ENCODE data around the gene RPL19. TPM values are rescaled to one million over a fixed set of nuclear protein-coding genes. Genes with fewer than 3 reads are reported as not detected.
A peak's percentile ranks its signal among the peaks of the same experiment; 100 is the strongest.

Gene RPL19
- total RNA-seq (1,000 to 10,000 TPM in 3 of 6 donors, 100 to 1,000 TPM in 3; 925 to 1,465 (median 1,055) TPM), polyA plus RNA-seq (1,000 to 10,000 TPM; 1,688 to 1,714 TPM)

DNA sequence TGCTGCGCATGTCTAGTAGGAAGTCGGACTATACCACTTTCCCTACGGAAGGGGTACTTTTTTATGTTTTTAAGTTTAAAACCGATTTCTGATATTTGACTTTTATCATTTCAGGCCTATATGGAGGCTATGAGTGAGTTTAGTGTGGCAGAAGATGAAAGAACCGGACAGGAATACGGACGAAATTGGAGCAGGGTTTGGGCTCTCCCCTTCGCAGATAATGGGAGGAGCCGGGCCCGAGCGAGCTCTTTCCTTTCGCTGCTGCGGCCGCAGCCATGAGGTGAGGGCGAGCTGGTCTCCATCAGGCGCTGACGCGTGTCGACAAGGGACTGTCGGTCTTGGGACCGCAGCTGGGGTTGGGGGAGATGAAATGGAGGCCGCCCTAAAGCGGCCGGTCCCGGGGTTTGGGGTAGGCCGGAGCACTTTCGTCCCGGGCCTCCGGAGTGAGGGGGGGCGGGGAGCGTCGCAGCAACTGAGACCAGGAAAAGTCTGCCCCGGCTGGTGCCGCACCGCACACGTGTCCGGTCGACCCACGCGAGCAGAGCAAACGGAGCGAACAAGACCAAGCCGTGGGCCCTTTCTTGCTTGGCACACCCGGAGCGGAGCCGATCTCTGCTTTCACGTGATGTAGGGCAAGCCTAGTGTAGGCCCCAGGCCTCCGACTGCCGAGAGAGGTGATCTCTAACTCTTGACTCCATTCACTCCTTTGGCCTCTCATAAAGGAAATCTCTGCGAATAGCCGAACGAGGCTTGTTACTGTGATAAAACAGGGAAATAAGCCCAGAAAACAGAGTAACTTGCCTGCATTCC lies at the start of gene RPL19:
RPL19 (plus strand) TSS at position 214 of the 810 bp plus-strand sequence; CDS start at position 276, 62 bp downstream.
- Histone ChIP-seq H3K4me3 (peak within 1 kb of the TSS; percentile 73 to 96 (median 86)), H3K9me3 (no peaks in the 10 kb centered on the region), H3K36me3 (peaks cover 5 to 39% (median 27%) of the 10 kb centered on the region in 3 donors), H3K4me1 (peaks cover 0 to 13% (median 12%) of the 10 kb centered on the region in 3 donors), H3K27me3 (no peaks in the 10 kb centered on the region), H3K27ac (peak within 1 kb of the TSS; percentile 94 to 99 (median 98))
- 0 to 1% methylated on average over 49 to 52 of the region's 52 CpGs for WGBS, 2 donors
- no peak for FAIRE-seq
- peak; percentile 73 to 91 (median 78) for DNase-seq
- TF ChIP-seq, protein P1, sequence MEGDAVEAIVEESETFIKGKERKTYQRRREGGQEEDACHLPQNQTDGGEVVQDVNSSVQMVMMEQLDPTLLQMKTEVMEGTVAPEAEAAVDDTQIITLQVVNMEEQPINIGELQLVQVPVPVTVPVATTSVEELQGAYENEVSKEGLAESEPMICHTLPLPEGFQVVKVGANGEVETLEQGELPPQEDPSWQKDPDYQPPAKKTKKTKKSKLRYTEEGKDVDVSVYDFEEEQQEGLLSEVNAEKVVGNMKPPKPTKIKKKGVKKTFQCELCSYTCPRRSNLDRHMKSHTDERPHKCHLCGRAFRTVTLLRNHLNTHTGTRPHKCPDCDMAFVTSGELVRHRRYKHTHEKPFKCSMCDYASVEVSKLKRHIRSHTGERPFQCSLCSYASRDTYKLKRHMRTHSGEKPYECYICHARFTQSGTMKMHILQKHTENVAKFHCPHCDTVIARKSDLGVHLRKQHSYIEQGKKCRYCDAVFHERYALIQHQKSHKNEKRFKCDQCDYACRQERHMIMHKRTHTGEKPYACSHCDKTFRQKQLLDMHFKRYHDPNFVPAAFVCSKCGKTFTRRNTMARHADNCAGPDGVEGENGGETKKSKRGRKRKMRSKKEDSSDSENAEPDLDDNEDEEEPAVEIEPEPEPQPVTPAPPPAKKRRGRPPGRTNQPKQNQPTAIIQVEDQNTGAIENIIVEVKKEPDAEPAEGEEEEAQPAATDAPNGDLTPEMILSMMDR (IDR thresholded peaks at IDR 0.05) = no peak
- intact Hi-C loops (cut with DNase I) = no loop called here
- ATAC-seq = peak; percentile 82 to 89 (median 83)

DNA sequence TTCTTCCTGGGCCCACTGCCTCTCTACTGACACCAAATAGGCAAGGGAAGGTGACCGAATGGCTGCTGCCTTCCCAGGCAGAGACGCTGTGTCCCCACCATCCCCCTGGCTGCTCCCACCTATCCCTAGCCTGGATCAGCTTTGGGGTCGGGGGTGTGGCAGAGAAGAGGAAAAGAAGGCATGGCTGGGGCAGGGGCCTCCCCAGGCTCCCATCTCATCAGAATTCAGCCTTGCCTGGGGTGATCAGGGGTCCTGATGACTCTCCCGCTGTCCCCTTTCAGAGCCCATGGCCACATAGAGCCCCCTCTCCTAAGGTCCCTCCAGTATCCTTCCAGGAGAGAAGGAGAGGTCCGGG lies 49.3 kb upstream of the RPL19 start:
- H3K27ac ChIP-seq = no peak overlapping the region
- TF ChIP-seq, protein P1 (IDR thresholded peaks at IDR 0.05) = no peak
- H3K4me1 ChIP-seq = peaks cover 0 to 4% (median 0%) of the 10 kb centered on the region in 3 donors
- no peak for ATAC-seq
- H3K9me3 ChIP-seq = no peaks in the 10 kb centered on the region
- no peak for FAIRE-seq
- 24 to 33% methylated on average over 4 to 5 of the region's 5 CpGs for WGBS, 2 donors
- H3K27me3 ChIP-seq = no peaks in the 10 kb centered on the region
- intact Hi-C loops (cut with DNase I) = loop anchor here in 2 of 3 donors (5.0 to 10.0 kb wide), 2 partner anchors 86 to 168 kb away; no protein-coding TSS in a partner anchor
- DNase-seq = no peak
- H3K36me3 ChIP-seq = no peaks in the 10 kb centered on the region
- H3K4me3 ChIP-seq = peak overlapping the region in 1 of 4 donors; percentile 60

DNA sequence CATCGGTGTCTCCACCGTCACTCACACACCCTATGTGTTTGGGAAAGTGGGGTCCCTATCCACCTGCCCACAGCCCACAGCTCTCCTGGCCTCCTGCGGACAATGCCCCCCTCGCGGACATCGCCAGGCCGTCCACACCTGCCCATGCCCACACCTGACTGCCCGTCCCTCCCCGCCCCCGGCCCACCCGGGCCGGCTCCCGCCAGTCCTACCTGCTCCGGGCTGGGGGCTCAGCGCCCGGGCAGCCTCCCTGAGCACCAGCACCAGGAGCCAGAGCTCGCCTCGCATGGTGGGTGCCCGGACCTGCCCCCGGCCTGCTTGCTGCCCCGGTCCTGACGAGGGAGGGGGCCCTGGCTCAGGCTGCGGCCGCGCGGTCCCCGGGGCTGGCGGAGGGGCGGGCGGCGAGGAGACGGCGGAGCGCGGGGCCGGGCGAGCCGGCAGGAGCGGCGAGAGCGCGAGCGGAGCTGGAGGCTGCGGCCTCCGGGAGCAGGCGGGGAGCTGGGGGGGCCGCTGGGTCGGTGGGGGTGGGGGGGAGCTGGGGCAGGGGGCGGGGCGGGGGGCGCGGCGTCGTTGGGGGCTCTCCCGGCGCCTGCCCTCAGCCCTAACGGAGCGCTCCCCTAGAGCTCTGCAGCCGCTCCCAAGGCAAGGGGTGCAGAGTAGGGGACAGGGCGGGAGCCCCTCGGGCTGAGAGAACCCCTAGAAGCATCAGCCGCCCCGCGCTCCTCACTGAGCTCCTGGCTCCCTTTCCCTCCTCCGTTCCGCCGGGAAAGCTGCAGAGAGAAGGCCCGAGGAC lies 48.7 kb upstream of the RPL19 start, which contains the start of gene PLXDC1:
PLXDC1 (minus strand) TSS at position 488 of the 793 bp plus-strand sequence; CDS start at position 288, 200 bp downstream.
- 2 to 3% methylated on average over 35 to 59 of the region's 68 CpGs for WGBS, 2 donors
- intact Hi-C loops (cut with DNase I) = loop anchor here in 2 of 3 donors (5.0 to 10.0 kb wide), 2 partner anchors 87 to 169 kb away; no protein-coding TSS in a partner anchor
- Histone ChIP-seq H3K4me3 (peak within 1 kb of the TSS in 3 of 4 donors; percentile 18 to 60 (median 25)), H3K27me3 (no peaks in the 10 kb centered on the region), H3K27ac (no peak within 1 kb of the TSS), H3K4me1 (peaks cover 0 to 4% (median 0%) of the 10 kb centered on the region in 3 donors), H3K9me3 (no peaks in the 10 kb centered on the region), H3K36me3 (no peaks in the 10 kb centered on the region)
- FAIRE-seq = no peak
- DNase-seq = peak in 2 of 6 donors; percentile 70 to 77
- TF ChIP-seq, protein P1 (IDR thresholded peaks at IDR 0.05) = no peak
- no peak for ATAC-seq

DNA sequence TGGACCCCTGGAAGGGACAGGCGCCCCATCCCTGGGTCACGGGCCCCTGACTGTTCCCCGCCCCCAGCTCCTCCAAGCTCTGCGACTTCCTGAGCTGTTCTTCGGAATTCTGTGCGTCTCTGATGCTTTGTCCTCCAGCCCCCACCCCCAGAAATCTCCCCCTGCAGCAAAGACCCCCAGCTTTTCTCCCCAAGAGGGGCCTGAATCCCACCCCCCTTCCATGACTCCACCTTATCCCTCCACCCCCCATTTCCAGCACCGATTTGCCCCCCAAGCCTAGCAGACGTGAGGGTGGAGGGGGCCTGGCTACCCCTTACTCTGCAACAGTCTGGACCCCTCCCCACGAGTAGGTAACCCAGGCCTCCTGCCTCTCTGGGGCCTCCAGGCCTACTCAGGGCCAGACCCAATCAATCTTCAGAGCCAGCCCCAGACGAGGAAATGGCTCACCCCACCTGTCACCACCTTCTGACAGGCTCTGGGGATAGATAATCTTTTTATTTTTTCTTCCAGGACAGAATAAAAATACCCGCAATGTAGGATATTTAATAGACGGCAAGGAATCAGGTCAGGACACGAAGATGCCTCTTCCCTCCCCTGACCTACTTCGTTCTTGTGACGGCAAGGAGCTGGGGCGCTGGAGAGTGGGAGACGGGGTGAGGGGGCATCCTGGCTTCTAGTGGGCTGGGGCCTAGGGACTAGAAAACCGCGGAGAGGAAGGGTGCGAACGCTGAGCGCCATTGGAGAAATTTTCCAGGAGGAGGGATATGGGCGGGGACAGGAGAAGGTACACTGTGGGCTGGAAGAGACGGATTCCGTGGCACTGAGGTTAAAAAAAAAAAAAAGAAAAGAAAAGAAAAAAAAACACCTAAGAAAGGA lies 47.9 kb upstream of the RPL19 start:
- no peaks in the 10 kb centered on the region for H3K27me3 ChIP-seq
- TF ChIP-seq, protein P1 (IDR thresholded peaks at IDR 0.05) = no peak
- no peaks in the 10 kb centered on the region for H3K9me3 ChIP-seq
- WGBS, 2 donors = 32 to 38% methylated on average over 24 to 25 of the region's 25 CpGs
- H3K4me1 ChIP-seq = peaks cover 0 to 4% (median 0%) of the 10 kb centered on the region in 3 donors
- ATAC-seq = no peak
- peak overlapping the region in 3 of 4 donors; percentile 18 to 61 (median 60) for H3K4me3 ChIP-seq
- no peak for FAIRE-seq
- DNase-seq = peak in 1 of 6 donors; percentile 29
- no peaks in the 10 kb centered on the region for H3K36me3 ChIP-seq
- peak overlapping the region in 1 of 4 donors; percentile 47 for H3K27ac ChIP-seq
- intact Hi-C loops (cut with DNase I) = loop anchor here in 2 of 3 donors (5.0 to 10.0 kb wide), 2 partner anchors 87 to 170 kb away; no protein-coding TSS in a partner anchor
